Measurements from ENCODE around the gene HBS1L. TPM values are rescaled to one million over a fixed set of nuclear protein-coding genes. Genes with fewer than 3 reads are reported as not detected.

The HBS1L gene
- total and polyA plus RNA-seq, 10 of the 15 experiments (the other 5 are each of a cell fraction or from before 2014, with no cell fraction given), result 58.7 to 142 (median 78.8) TPM

- ChIA-PET CTCF (interaction anchor here (0.5 to 3.1 kb wide), 4 partner anchors 21 to 821 kb away, joined by 3 to 22 read pairs (median 3); no protein-coding TSS in a partner anchor), SMC1A (ENCODE audit: uncharacterized antibody, unreplicated experiment) (interaction anchor here (0.8 to 1.7 kb wide), 5 partner anchors 9 to 521 kb away, joined by 3 to 8 read pairs (median 3); no protein-coding TSS in a partner anchor), RAD21 (ENCODE audit: unreplicated experiment) (interaction anchor here (2.7 kb wide), 1 partner anchor 22 kb away, joined by 10 read pairs; no protein-coding TSS in a partner anchor), POLR2A (no interaction called here)
- H3K79me2 ChIP-seq (ENCODE audit: control insufficient read depth, insufficient read depth, low read length), result no peaks in the 10 kb centered on the region
- ATAC-seq (no peak), FAIRE-seq (no peak), DNase-seq (ENCODE audit: low read depth, low spot score) (no peak)
- H3K36me3 ChIP-seq (ENCODE audit: control insufficient read depth in 2 of 2, insufficient read depth in 2 of 2, low read length in 1 of 2), result no peaks in the 10 kb centered on the region
- no peak overlapping the region for H3K9ac ChIP-seq (ENCODE audit: control insufficient read depth, insufficient read depth, low read length)
- BruUV-seq (replicated peaks), result no TSS peak
- in situ Hi-C loops (cut with MboI) (no loop called here), intact Hi-C loops (cut with micrococcal nuclease; ENCODE audit: unreplicated experiment) (no loop called here)
- H4K20me1 ChIP-seq (ENCODE audit: control insufficient read depth, insufficient read depth), result no peaks in the 10 kb centered on the region
- no peak overlapping the region for H3K4me3 ChIP-seq
- no peaks in the 10 kb centered on the region for H3K4me1 ChIP-seq (ENCODE audit: control insufficient read depth, insufficient read depth, low read length)
- WGBS (ENCODE audit: insufficient coverage, insufficient replicate concordance, low lambda C conversion rate, missing lambda C conversion rate), result 79% methylated on average over 17 of the region's 17 CpGs
- H3K4me2 ChIP-seq (ENCODE audit: control insufficient read depth, insufficient read depth), result no peak overlapping the region
- no peaks in the 10 kb centered on the region for H3K9me3 ChIP-seq (replicated peaks; ENCODE audit: control insufficient read depth, insufficient read depth, low read length)
- H3K27me3 ChIP-seq (replicated peaks in 1 of 2; ENCODE audit: control insufficient read depth in 2 of 2, insufficient read depth in 2 of 2, low read length in 1 of 2), result no peaks in the 10 kb centered on the region
- TF ChIP-seq ZNF24 (IDR thresholded peaks at IDR 0.05), result no peak
- TF ChIP-seq POLR2AphosphoS2 (IDR thresholded peaks at IDR 0.05; ENCODE audit: low read depth, low read length), result no peak
- no peak for TF ChIP-seq BMI1 (IDR thresholded peaks at IDR 0.05; ENCODE audit: borderline replicate concordance)
- TF ChIP-seq FOXM1 (IDR thresholded peaks at IDR 0.05; ENCODE audit: low read depth, low read length), result no peak
- TF ChIP-seq KAT2A (conservative IDR thresholded peaks at IDR 0.05; ENCODE audit: control insufficient read depth, low read depth, low read length), result no peak
- TF ChIP-seq ZBTB33 (IDR thresholded peaks at IDR 0.05), result peak; percentile 90
- TF ChIP-seq IRF5 (IDR thresholded peaks at IDR 0.05; ENCODE audit: borderline replicate concordance), result no peak
- TF ChIP-seq E2F8 (IDR thresholded peaks at IDR 0.05; ENCODE audit: low read depth, partially characterized antibody), result no peak
- H2AFZ ChIP-seq (ENCODE audit: control insufficient read depth, low read depth, low read length), result no peak overlapping the region
- H3K27ac ChIP-seq (ENCODE audit: control insufficient read depth, insufficient read depth), result no peak overlapping the region
These were observed 136.1 kb downstream of the HBS1L start for GRCh38 chr6:134918418-134918961.

All from GM12878 (cell line).